Ovary (tissue), 9 donors: ENCODE measurements around the gene LIMCH1. TPM values are rescaled to one million over a fixed set of nuclear protein-coding genes. Genes with fewer than 3 reads are reported as not detected.

Experiments used
- DNase-seq, 5 donors: peaks; one replicate each; pipeline ENCODE4 v3.0.0-alpha.2; 2019 to 2020
- H3K27ac ChIP-seq, 2 donors: fragments of 200-600 bp; one replicate each; pipeline versions ENCODE4 v1.5.1 to v1.8.0; 2019 to 2022
- H3K27me3 ChIP-seq: fragments of 200-600 bp; one replicate; pipeline ENCODE4 v1.8.0; 2022
- H3K36me3 ChIP-seq: fragments of 200-600 bp; sonication (generic); one replicate; pipeline ENCODE4 v1.5.1; 2019
- H3K4me1 ChIP-seq: one replicate; pipeline ENCODE4 v1.8.1; 2013; ENCODE audit warnings: mild to moderate bottlenecking, moderate library complexity; ENCODE audit not compliant: insufficient read depth
- H3K4me3 ChIP-seq: fragments of 200-600 bp; sonication (generic); one replicate; pipeline ENCODE4 v1.5.1; 2017
- H3K9me3 ChIP-seq, 2 donors: fragments of 200-600 bp in 1 of 2; sonication (generic) in 1 of 2; one replicate each; pipeline versions ENCODE4 v1.5.1 to v1.8.1; 2013 to 2019; ENCODE audit warnings: mild to moderate bottlenecking in 1 of 2, moderate library complexity in 1 of 2
- EP300 ChIP-seq: sonication (generic); formaldehyde crosslinking; IDR thresholded peaks from one replicate; pipeline ENCODE4 v1.6.1; 2017; ENCODE audit warnings: antibody characterized with exemption
- POLR2A ChIP-seq: fragments of 450-650 bp; IDR thresholded peaks from one replicate; pipeline ENCODE4 v1.6.1; 2017; ENCODE audit warnings: antibody characterized with exemption, mild to moderate bottlenecking, moderate library complexity
- WGBS, 3 donors: extraction: QIAGEN DNeasy Blood & Tissue Kit in 1 of 3; methylation state at CpG; one replicate each; pipeline versions ENCODE4 v1.1.5 to v1.1.7; 2013 to 2017; 5-methylcytosine and 5-hydroxymethylcytosine counted together
- intact Hi-C, 4 donors: fragments of 100-400 bp; cut with DNase I; formaldehyde crosslinking; loops; one replicate each; pipeline versions ENCODE4 v1.11.0 to v1.15.1; 2022 to 2023
- polyA plus RNA-seq, 2 donors: library from polyadenylated mRNA; stranded (reverse); fragments of 200-250 nt in 1 of 2; fragments of 350-450 nt in 1 of 2; fragmentation: Illumina TruSeq in 1 of 2; extraction: RNeasy Lipid Tissue Mini Kit (QIAGEN cat#74804) in 1 of 2; gene quantifications; one replicate each; pipeline ENCODE4 v1.2.3, GENCODE V29; 2013 to 2014
- total RNA-seq, 7 donors: library from RNA; depleted of rRNA in 2 of 7; stranded (reverse); fragments of >200 nt in 2 of 7; fragmentation: NEBNext Ultra II Directional in 3 of 7; extraction: Animal tissue kit (Norgen Biotek cat#: 25700) in 3 of 7; gene quantifications; one replicate each; pipeline versions ENCODE4 v1.1.0 to v1.2.4, GENCODE V29; 2016 to 2023
- TF ChIP-seq, protein P1 (sequence below), 3 donors: fragments of 450-650 bp in 2 of 3; fragments of 200-600 bp in 1 of 3; IDR thresholded peaks; one replicate each; pipeline versions ENCODE4 v1.5.1 to v1.8.0; 2016 to 2022; ENCODE audit warnings: antibody characterized with exemption in 3 of 3, mild to moderate bottlenecking in 1 of 3
- donor health status: DM: no; HTN: no; CAD: no; lungs with moderate emphysema.
- donor health status: DM: no; HTN: no; CAD: no.
- donor health status: Bipolar disorder and iron deficiency.
- donor health status: DM: yes; HTN: yes; CAD: no.
- donor health status: DM: no; HTN: no; CAD: no.
- donor health status: DM: yes; HTN: yes; CAD: no.

The LIMCH1 gene
- total and polyA plus RNA-seq, 9 donors = 9.7 to 56.6 (median 23.6) TPM

DNA sequence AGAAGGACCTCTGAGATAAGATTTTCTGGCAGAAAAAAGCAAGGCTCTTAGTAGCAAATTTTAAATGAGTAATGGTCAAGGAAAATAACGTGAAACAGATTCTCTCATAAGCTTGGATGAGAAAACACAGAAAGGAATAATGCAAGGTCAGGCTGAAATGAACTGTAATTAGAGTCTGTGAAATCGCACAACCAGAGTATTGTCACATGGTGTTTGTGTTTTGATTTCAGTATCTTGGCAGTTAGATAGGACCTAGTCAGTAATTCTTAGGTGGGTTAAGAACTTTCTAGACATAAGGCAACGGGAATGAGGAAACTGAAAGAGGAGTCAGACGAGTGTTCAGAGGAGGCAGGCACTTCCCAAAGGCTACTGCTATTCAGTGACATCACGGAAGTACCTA is 34.6 kb downstream of the LIMCH1 start:
- TF ChIP-seq POLR2A (no peak), EP300 (no peak)
- TF ChIP-seq, protein P1, sequence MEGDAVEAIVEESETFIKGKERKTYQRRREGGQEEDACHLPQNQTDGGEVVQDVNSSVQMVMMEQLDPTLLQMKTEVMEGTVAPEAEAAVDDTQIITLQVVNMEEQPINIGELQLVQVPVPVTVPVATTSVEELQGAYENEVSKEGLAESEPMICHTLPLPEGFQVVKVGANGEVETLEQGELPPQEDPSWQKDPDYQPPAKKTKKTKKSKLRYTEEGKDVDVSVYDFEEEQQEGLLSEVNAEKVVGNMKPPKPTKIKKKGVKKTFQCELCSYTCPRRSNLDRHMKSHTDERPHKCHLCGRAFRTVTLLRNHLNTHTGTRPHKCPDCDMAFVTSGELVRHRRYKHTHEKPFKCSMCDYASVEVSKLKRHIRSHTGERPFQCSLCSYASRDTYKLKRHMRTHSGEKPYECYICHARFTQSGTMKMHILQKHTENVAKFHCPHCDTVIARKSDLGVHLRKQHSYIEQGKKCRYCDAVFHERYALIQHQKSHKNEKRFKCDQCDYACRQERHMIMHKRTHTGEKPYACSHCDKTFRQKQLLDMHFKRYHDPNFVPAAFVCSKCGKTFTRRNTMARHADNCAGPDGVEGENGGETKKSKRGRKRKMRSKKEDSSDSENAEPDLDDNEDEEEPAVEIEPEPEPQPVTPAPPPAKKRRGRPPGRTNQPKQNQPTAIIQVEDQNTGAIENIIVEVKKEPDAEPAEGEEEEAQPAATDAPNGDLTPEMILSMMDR (IDR thresholded peaks at IDR 0.05) = no peak
- Histone ChIP-seq H3K27me3 (no peaks in the 10 kb centered on the region), H3K36me3 (no peaks in the 10 kb centered on the region), H3K27ac (no peak overlapping the region), H3K9me3 (no peaks in the 10 kb centered on the region), H3K4me1 (peaks cover 2% of the 10 kb centered on the region), H3K4me3 (no peak overlapping the region)
- WGBS, 3 donors = 20 to 23% (median 22%) methylated on average over 5 of the region's 5 CpGs
- intact Hi-C loops = no loop called here
- DNase-seq = no peak

DNA sequence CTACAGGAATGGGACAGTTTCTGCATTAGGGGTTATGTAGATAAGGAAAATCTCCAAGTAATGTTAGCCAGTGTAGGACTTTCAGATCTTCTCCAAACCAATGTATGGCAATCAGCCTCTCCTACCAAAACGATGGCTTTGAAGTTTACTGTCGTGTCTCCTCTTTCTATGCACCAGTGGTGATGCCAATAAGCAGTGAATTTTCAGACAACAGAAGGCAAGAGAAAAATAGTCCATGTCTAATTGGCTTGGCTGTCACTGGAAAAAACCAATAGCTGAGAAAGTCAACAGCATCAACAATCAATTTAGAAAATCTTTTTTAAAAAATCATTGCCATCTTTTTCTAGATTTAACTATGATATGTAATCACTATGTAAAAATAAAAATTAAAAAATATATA is 35.0 kb downstream of the LIMCH1 start:
- no peaks in the 10 kb centered on the region for H3K27me3 ChIP-seq
- H3K4me3 ChIP-seq = no peak overlapping the region
- H3K27ac ChIP-seq = no peak overlapping the region
- TF ChIP-seq, protein P1 (IDR thresholded peaks at IDR 0.05) = no peak
- TF ChIP-seq EP300 = no peak
- TF ChIP-seq POLR2A = no peak
- H3K9me3 ChIP-seq = no peaks in the 10 kb centered on the region
- WGBS, 3 donors = 70 to 75% (median 73%) methylated on average over 2 of the region's 2 CpGs
- intact Hi-C loops = no loop called here
- H3K36me3 ChIP-seq = no peaks in the 10 kb centered on the region
- peaks cover 2% of the 10 kb centered on the region for H3K4me1 ChIP-seq
- DNase-seq = no peak

DNA sequence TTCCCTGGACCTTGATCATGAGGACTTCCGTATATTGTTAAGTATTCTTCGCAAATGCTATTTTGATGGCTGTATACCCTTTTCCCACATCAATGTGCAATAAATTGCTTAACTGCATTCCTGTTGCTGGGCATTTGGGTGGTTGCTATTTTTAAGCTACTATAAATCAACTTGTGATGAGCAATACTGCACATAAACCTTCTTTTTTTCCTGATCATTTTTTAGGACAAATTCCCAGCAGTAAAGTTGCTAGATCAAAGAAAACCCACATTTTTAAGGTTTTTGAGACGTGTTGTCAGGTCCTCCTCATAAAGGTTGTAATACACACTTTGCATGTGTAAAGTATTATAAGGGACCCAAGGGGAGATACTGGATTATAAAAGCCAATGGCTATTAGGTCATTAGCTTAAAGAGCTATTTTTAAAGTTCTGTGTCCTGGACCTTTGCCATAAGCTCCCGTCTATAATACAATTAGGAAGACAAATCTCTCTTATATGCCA is 35.6 kb downstream of the LIMCH1 start:
- H3K4me1 ChIP-seq = peaks cover 2% of the 10 kb centered on the region
- no peak overlapping the region for H3K27ac ChIP-seq
- no peaks in the 10 kb centered on the region for H3K27me3 ChIP-seq
- 70 to 86% (median 80%) methylated on average over 4 of the region's 4 CpGs for WGBS, 3 donors
- H3K4me3 ChIP-seq = no peak overlapping the region
- no peak for TF ChIP-seq POLR2A
- TF ChIP-seq EP300 = no peak
- TF ChIP-seq, protein P1 (IDR thresholded peaks at IDR 0.05) = no peak
- no peaks in the 10 kb centered on the region for H3K36me3 ChIP-seq
- H3K9me3 ChIP-seq = no peaks in the 10 kb centered on the region
- no peak for DNase-seq
- intact Hi-C loops = no loop called here

DNA sequence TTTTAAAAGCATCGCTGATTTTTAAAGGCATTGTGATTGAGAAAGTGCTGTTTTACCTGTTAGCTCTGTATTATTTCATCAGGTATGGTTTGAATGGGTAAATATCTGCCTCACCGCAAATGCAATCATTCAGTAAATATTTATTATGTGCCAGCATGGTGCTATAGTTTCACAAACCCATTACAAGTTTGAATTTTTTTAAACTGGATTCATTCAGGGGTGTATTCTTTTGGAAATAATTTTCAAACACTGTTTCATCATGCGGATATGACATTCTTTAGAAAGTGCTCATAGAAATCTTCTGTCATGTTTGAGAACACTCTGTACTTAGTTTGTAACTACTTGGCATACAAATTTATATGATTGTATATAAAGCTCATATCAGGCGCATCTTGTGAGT is 37.2 kb downstream of the LIMCH1 start:
- no peak overlapping the region for H3K4me3 ChIP-seq
- peaks cover 2% of the 10 kb centered on the region for H3K4me1 ChIP-seq
- no peaks in the 10 kb centered on the region for H3K36me3 ChIP-seq
- intact Hi-C loops = no loop called here
- TF ChIP-seq, protein P1 (IDR thresholded peaks at IDR 0.05) = no peak
- TF ChIP-seq EP300 (no peak), POLR2A (no peak)
- no peak overlapping the region for H3K27ac ChIP-seq
- DNase-seq = no peak
- H3K9me3 ChIP-seq = no peaks in the 10 kb centered on the region
- WGBS, 3 donors = 76 to 88% (median 87%) methylated on average over 4 of the region's 4 CpGs
- no peaks in the 10 kb centered on the region for H3K27me3 ChIP-seq
